EH (cell line): ENCODE measurements around the gene ADAM19.
A peak's percentile ranks its signal among the peaks of the same experiment; 100 is the strongest.

Experiments used
- DNase-seq: peaks from one replicate; pipeline ENCODE4 v3.0.0-alpha.2; 2015; ENCODE audit warnings: low read depth

The ADAM19 gene

DNA sequence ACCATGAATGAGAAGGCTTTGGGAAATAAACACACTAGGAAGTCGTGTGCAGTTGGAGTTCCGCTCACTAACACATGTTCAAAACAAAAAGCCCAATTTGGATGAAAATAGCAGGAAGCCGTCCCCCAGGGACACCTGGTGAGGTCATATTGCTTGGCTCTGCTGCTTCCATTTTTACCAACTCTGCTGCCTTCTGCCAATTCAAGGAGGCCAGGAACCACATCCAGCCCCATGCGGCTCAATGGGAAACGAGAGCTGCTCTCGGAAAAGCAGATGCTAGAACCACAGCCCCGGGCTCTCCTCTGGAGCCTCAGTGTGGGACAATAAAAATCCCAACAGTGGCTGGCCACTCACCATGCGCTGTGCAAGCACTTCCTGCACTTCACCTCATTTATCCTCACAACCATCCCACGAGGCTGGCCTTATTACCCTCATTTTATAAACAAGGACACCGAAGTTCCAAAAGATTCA, 13.4 kb downstream of the ADAM19 start:
- peak; percentile 84 for DNase-seq

DNA sequence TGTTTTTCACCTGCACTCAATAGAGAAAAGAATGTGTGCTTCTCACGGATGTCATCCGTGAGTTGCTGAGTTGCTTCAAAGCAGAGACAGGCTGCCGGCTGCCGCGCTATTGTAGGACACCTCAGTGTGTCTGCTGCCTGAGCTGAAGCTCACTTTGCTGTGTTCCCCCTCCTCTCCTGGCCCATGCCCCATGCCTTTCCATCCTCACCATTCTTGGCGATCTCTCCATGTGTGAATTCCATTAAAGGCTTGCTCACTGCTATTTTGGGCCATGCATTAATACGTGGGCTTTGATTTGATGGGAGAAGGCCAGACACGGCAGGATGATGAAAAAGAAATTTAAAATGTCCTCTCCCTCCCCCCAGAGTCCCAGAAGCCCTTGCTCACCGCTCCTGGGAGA, 14.5 kb downstream of the ADAM19 start:
- DNase-seq = peak; percentile 61

DNA sequence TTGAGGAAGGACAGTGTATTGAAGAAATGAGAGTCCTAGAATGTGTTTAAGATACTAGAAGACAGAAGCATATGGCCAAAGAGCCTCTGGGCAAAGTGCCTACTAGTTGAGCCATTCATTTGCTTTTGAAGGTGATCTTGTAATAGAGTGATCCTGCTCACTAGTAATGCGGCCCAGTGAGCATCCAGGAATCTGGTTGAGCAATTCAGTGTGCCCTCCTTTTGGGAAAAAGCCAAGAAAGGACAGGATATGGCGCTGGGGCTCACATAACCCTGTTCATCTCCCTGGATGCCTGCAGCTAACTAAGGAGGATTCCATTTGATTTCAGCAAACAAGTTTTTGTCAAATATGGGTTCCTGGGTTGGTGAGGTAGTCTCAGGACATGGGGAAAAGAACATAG, 16.3 kb downstream of the ADAM19 start:
- DNase-seq = peak; percentile 94

DNA sequence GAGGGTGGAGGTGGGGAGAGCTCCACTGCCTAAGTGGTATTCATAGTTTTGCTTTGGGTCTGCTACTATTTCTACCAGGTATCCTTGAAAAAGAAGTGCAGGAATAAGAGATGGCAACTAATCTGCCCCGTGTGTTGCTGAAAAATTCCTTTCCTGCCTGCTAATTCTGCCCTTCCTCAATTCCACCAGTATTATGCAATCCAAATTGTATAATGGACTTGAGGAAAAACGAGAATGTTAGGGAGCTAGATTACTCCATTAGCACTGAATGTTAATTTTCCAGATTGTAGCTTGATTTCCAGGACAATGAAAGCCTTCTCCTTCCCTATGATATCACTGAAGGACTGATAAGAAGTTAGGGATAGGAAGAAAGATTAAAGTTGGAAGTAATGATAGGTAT, 16.9 kb downstream of the ADAM19 start:
- peak; percentile 53 for DNase-seq

DNA sequence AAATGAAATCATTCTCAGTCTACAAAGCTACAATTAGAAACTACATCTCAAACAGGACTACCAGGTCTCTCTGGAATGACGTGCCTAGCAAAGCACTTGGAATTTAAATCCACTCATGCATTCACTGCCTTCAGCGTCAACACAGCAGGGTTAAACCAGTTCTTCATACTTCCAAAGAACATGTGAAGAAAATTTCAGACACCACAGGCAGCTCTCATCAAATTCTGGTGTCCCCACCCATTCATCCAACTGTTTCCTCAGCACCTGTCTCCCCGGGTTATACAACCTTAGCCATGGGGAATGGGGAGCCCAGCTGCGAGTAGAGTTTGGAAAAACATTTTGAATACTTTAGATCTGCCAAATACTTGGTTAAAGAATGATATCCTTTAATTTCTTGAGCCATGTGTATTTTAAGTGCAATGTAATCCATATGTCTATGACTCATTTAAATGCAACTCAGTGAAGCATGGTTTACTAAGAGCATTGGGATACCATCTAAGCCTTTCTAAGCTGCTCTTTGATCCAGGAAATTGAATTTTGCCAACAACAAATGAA, 17.5 kb downstream of the ADAM19 start:
- DNase-seq = peak; percentile 87

DNA sequence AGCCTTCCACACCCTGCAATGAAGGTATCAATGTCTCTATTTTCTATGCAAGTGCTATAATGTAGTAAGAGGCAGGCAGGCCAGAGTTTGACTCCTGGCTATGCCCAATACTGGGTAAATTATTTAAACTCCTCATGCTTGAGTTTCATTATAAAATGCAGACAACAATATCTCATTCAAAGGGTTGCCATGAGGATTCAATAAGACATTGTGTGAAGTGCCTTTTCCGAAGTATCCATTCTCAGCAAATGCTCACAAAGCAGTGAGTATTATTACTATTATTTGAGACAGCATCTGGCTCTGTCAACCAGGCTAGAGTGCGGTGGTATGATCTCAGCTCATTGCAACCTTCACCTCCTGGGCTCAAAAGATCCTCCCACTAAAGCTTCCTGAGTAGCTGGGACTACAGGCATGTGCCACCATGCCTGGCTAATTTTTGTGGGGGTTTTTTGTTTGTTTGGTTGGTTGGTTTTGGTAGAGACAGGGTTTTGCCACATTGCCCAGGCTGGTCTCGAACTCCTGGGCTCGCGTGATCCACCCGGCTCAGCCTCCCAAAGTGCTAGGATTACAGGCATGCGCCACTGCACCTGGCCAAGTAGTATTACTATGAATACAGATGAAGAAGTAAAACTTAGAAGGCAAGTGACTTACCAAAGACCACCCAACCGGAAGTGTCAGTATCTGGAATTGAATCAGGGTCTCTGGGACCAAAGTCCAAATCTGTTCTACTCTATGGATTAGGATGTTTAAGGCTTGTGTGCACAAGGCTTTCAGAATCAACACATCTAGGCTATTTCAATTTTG, 18.8 kb downstream of the ADAM19 start:
- no peak for DNase-seq

DNA sequence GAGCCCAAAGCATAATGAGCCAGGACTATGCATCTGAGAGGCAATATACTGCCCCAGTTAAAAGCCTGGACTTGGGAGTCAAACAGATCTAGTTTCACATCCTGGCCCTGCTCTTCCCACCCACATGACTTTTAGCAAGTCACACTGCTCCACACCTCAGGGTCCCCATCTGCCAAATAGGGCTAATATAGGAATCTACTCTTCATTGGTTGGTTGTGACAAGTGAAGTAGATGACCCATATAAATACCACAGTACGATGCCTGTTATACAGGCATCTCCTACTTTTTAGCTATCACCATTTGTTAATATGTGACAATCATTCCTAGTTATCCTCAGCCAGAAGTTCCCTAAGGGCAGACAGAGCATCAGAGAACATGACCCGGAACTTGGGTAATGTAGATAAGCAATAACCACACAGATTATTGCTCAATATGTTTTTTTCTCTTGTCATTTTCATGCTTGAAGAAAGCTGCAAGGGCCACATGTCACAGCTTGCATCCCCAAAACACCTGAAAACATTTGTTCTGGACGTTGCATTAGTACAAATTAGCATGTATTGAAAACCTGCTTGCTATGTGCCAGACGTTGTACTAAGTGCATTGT, 20.4 kb downstream of the ADAM19 start:
- DNase-seq = no peak

DNA sequence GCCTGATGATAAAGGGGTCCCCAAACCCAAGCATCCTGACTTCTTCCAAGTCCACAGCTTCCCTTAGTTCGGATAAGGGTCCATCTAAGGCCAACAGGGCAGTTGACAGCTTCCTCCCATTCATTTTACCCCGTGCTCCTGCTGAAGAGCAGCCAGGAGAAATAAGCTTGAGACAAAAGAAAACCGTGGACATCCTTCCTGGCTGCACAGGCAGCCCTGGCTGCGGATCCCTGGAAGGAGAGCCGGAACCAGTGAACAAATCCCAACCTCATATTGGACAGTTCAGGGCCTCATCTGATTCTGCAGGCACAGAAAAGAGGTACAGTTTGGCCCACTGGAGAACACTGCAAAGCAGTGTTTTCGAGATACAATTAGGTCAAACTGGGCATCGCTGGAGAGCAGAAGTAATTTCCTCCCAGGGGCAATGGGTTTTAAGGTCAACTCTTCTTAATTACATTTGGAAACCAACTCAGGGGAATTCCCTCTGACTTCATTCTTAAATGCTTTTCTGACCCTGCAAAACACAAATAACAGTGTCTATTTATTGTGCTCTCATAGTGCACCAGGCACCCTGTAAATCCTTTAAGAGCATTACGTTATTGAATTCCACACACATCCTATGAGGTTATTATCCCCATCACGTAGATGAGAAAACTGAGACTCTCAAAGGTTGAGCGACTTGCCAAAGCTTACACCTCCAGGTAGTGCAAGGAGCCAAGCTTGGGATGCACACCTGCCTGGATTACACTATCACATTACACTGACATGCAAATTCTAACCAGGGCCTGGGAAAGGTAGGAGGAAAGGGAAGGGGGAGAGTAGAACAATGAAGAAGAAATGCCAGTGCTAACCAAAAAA, 21.2 kb downstream of the ADAM19 start:
- no peak for DNase-seq

DNA sequence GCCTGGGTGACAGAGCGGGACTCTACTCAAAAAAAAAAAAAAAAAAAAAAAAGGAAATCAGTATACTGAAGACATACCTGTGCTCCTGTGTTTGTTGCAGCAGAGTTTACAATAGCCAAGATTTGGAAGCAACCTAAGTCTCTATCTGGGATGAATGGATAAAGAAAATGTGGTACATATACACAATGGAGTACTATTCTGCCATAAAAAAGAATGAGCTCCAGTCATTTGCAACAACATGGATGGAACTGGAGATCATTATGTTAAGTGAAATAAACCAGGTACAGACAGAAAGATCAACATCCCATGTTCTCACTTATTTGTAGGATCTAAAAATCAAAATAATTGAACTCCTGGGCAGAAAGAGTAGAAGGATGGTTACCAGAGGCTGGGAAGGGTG, 22.9 kb downstream of the ADAM19 start:
- DNase-seq = no peak

DNA sequence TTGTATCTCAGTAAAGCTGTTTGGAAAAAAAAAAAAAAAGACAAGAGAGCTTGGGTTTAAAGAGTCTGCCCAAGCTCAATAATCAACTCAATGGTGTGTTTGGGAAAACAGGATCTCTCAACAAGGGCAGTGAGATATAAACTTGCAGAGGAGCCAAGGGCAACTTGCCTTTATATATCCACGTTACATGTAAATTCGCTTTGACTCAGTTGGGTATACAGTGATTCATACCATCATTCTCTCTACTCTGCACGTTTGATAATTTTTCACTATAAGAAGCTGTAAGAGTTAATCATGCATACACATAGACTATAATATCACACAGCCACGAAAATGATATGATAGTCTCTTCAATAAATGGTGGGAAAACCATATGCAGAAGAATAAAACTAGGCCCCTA, 24.9 kb downstream of the ADAM19 start:
- no peak for DNase-seq

DNA sequence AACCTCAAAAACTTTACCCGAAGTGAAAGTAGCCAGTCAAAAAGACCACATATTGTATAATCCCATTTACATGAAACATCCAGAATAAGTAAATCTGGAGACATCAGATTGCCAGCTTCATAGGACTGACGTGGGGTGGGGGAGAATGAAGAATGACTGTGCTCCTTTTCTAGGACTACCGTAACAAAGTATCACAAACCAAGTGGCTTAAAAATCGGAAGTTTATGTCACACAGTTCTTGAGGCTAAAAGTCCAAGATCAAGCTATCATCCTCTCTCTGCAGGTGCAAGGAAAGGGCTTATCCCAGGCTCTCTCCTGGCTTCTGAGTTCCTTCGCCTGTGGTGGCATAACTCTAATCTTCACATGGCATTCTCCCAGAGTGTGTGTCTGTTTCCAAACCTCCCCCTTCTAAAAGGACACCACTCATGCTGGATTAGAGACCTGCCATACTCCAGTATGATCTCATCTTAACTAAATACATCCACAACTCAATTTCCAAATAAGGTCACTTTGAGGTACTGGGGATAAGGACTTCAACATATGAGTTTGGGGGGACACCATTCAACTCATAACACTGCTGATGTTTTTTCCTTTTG, 25.5 kb downstream of the ADAM19 start:
- DNase-seq = peak; percentile 71

DNA sequence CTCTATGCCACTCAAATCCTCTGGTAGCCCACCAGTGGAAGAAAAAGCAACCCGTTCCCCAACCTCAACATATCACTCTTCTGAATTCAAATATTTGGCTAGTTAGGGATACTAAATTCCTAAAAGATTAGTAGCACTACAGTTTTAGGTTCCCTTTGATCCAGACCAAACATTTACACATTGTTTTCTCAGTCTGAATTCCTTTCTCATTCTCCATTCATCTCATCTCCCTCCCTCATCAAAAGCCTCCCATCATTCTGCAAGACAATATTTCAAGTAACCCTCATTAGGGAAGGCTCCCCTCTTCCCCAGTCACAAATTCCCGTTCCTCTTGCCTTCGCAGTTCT, 26.3 kb downstream of the ADAM19 start:
- peak; percentile 80 for DNase-seq

DNA sequence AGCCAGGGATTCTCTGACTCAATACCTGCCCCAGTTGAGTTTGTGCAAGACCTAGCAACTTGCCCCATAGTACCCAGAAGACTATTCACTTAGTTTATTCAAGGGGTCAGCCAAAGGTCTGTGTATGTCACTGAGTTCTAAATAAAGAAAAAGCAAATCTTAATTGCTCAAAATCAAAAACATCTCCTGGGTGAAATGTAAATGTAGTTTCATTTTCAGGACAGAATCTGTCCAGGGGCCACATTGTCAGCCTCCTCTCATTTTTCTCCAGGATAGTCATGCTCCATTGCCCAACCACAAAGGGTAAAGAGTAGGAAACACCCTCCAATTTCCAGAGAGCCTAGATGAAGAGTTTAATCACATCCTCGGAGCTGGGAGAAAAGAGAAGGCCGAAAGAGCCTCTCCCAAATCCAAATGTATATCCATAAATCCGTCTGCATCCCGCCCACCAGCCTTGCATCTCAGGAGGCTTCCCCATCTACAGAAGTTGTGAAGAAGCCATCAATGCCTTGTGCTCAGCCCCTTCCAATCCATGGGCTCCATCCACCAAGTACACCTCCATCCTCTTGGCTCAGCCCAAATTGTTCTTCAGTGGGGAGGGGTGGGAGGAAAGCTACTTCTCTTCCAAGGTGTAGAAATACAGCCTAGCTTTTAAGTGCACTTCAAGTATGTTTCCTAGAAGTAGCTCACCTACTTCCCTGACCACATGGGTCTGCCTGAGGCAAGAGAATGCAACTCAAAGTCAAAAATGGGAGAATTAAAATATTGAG, 26.9 kb downstream of the ADAM19 start:
- peak; percentile 97 for DNase-seq

DNA sequence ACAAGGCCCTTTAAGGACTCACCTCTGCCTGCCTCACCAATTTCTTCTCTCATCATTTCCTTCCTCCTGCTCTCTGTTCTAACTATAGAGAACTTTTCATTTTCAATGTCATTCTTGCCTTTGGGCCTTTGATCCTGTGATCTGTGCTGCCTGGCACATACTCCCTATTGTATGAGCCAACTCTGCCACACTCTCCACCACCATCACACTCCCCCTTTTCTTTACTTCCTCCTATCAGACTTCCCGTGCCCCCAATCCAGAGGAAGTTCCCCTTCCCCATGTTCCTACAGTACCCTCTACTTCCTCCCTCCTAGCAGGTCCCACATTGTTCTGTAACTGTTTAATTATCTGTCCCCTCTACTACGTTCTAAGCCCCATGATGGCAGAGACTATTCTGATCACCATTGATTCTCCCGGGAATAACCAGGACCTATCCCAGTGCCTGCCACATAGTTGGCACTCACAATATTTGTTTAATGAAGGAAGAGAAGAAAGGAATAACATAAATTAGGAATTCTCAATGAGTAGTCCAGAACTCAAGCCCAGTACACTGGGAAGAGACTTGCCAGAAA, 27.5 kb downstream of the ADAM19 start:
- DNase-seq = no peak

DNA sequence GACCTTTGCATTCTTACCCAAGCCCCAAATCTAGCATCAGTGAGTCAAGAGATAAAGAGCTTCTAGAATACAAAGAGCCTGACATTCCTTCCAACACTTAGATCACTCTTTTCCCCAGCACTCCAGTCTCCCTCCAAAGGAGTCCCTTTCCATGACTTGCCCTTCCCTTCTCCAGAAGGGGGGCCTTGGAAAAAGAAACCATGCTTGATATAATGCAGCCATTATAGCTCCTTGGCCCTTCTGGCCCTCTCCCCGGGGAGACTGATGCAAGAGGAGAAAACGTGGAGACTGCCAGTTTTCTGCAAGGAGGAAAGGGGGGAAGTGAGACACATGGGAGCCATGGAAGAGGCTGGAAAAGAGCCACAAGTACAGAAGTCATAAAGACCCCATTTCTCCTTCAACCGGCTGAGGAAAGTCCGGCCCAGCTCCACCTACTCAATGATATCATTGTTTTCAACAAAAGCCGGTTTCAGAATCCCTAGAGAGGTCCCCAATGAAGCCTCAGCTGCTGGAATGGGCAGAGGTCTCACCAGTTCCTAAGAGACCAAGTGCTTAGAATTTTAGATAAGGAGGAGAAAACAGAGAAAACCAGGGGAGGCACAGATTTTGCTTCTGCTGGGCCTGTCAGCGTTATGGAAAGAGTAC, 29.0 kb downstream of the ADAM19 start:
- DNase-seq = peak; percentile 73

DNA sequence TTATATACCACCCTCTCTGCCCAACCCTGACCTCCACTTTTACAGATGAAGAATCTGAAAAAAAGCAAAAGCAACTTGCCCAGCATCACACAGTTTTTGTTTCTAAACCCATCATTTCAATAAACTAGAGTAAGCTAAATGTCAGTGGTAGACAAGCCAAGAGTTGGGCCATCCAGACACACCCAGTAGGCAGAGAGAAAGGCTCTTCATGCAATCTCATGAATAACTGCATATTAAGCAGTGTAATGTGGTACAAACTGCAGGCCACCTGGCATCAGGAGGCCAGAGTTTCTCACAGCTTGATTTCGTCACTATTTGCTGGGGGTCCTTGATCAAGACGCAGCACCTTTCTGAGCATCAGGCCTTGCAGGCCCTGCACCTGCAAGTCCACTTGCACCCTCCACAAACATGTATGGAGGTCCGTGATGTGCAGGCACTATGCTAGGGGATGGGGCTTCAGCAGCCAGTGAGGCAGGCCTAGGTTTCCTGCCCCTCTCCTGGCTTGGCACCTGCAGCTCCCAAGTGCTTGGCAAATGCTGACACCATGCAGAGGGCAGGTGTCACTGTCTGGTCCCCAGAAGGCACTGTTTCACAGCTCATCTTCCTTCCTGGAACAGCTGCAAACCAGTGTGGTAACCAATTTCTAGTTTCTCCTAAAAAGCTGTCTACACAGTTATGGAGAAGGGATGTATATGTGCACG, 29.8 kb downstream of the ADAM19 start:
- no peak for DNase-seq

DNA sequence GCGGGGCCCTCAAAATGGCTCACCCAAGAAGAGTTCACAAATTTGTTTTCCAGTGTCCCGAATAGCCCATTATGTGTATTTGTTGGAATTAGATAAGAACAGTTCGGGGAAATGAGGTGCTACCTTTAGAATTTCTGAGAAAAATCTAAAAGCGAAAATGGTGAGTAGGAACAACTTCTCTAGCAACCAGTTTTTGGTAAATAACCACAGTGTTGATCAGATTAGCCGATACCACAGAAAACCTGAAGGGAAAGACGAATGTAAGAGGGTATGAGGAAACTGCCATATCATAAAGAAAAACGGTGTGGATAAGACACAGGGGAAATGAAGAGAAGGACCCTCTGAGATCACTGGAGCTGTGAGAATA, 31.0 kb downstream of the ADAM19 start:
- no peak for DNase-seq

DNA sequence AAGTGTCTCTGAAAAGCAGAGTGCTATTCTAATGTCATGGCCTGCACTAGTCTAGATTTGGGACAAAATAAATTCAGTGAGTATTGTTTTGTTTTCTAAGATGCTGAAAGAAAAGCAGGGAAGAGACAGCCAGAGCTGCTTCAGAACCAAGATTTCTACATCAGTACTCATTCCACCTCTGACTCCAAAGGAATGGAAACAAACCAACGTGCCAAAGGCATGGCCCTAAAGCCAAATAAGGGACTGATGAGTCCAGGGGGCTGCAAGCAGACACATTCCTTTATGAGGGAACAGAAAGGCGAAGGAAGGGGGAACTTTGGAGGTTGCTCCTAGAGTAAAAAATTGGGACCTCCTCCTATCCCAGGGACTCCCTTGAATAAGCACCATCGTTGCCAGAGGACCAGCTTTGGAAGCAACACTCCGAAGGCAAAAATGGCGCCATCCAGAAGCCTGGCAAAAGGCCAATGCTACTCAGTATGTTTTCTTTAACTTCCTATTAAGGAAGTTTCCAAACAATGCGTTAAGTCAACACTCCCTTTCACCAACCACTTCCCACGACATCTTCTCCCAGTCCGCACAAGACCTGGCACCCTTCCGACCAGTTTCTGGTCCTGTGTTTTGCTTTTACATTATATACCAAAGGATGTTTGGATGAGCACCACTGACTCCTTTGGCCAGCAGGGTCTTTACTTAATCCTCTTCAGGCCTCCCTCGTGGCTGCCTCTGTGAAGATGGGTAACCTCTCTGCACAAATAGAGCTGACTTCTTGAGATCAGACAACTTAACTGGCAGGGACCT, 31.6 kb downstream of the ADAM19 start:
- peak; percentile 85 for DNase-seq
